Heart left ventricle (tissue), 16 donors: Measurements from ENCODE around the gene LGALS4. TPM values are rescaled to one million over a fixed set of nuclear protein-coding genes. Genes with fewer than 3 reads are reported as not detected.

Experiments
- ATAC-seq, 4 donors: fragments of 200-7000 bp; cut with Tn5 transposase; one replicate each; pipeline ENCODE4 v1.9.1; 2020 to 2022; ENCODE audit warnings: moderate library complexity in 4 of 4, mild to moderate bottlenecking in 3 of 4, moderate number of reproducible peaks in 1 of 4
- DNase-seq, 5 donors: peaks; one replicate each; pipeline ENCODE4 v3.0.0-alpha.2; 2020
- H3K27ac ChIP-seq, 12 donors: fragments of 200-600 bp; sonication (generic) in 4 of 12; one replicate each; pipeline versions ENCODE4 v1.5.0 to v1.8.0; 2016 to 2022; ENCODE audit warnings: mild to moderate bottlenecking in 2 of 12
- H3K27me3 ChIP-seq, 9 donors: fragments of 200-600 bp; sonication (generic) in 2 of 9; one replicate each; pipeline versions ENCODE4 v1.5.1 to v1.8.0; 2016 to 2022; ENCODE audit warnings: mild to moderate bottlenecking in 3 of 9
- H3K36me3 ChIP-seq, 9 donors: fragments of 200-600 bp; sonication (generic) in 2 of 9; one replicate each; pipeline versions ENCODE4 v1.5.0 to v1.8.0; 2018 to 2022; ENCODE audit warnings: mild to moderate bottlenecking in 2 of 9
- H3K4me1 ChIP-seq, 12 donors: fragments of 200-600 bp; sonication (generic) in 4 of 12; one replicate each; pipeline versions ENCODE4 v1.5.0 to v1.8.0; 2016 to 2022; ENCODE audit warnings: mild to moderate bottlenecking in 3 of 12
- H3K4me3 ChIP-seq, 12 donors: fragments of 200-600 bp; sonication (generic) in 4 of 12; one replicate each; pipeline versions ENCODE4 v1.5.0 to v1.8.0; 2017 to 2022; ENCODE audit warnings: mild to moderate bottlenecking in 9 of 12, moderate library complexity in 4 of 12
- H3K9me3 ChIP-seq, 12 donors: fragments of 200-600 bp; sonication (generic) in 4 of 12; one replicate each; pipeline versions ENCODE4 v1.5.0 to v1.8.0; 2016 to 2022; ENCODE audit warnings: mild to moderate bottlenecking in 1 of 12
- POLR2A ChIP-seq, 2 donors: fragments of 450-650 bp; IDR thresholded peaks; one replicate each; pipeline ENCODE4 v1.6.1; 2017; ENCODE audit warnings: antibody characterized with exemption in 2 of 2, mild to moderate bottlenecking in 2 of 2, moderate library complexity in 2 of 2
- WGBS, 4 donors: extraction: QIAGEN DNeasy Blood & Tissue Kit in 2 of 4; methylation state at CpG; one replicate each; pipeline versions ENCODE4 v1.1.5 to v1.1.7; 2013 to 2018; 5-methylcytosine and 5-hydroxymethylcytosine counted together
- intact Hi-C, 10 donors: fragments of 100-400 bp; cut with DNase I; formaldehyde crosslinking; loops; one replicate each; pipeline versions ENCODE4 v1.11.1 to v1.14.2; 2022
- polyA plus RNA-seq, 2 donors: library from polyadenylated mRNA; stranded (reverse); fragments of 200-250 nt; gene quantifications; one replicate each; pipeline ENCODE4 v1.2.3, GENCODE V29; 2013
- total RNA-seq, 9 donors: library from RNA; depleted of rRNA in 2 of 9; stranded (reverse); fragments of >200 nt in 2 of 9; fragmentation: NEBNext Ultra II Directional in 3 of 9; extraction: Animal tissue kit (Norgen Biotek cat#: 25700) in 3 of 9; gene quantifications; one replicate each; pipeline versions ENCODE4 v1.1.0 to v1.2.4, GENCODE V29; 2016 to 2023
- TF ChIP-seq, protein P1 (sequence below), 12 donors: fragments of 200-600 bp; sonication (generic) in 4 of 12; IDR thresholded peaks; one replicate each; pipeline versions ENCODE4 v1.5.0 to v1.8.0; 2018 to 2022; ENCODE audit warnings: antibody characterized with exemption in 12 of 12, mild to moderate bottlenecking in 5 of 12
- donor health status: ischemic (EF 13 %, LVEDD 7.1; RV severe dilation, severe dysfunction).
- donor health status: healthy with polysubstance abuse.
- donor health status: DM: no; HTN: yes; CAD: no.
- donor health status: DM: no; HTN: no; CAD: no.
- donor health status: ischemic (EF 25% LVEDD 6.9; RV normal size, moderate dysfunction).
- donor health status: ischemic (EF 25% LVEDD 5.7; RV mildly dilated, moderate dysfunction).
- donor health status: healthy.
- donor health status: DM: yes; HTN: yes; CAD: no.
- donor health status: ischemic (EF 35%, LVEDD 5.7; RV mildly dilated, moderate dysfunction).
- donor health status: nonischemic (EF 11% LVEDD 7.7; RV severe dilation, severe dysfunction).
- donor health status: DM: yes; HTN: yes; CAD: no.
- donor health status: PGD.
- donor health status: ischemic (EF 29% LVEDD 5.4; RV normal size, mild dysfunction).
- donor health status: nonischemic (EF 23%, LVEDD 6.1; RV moderate dilation, normal function).

LGALS4 gene
- total and polyA plus RNA-seq, 11 donors, result 0.35 to 1.3 (median 0.67) TPM; not detected in 2

DNA sequence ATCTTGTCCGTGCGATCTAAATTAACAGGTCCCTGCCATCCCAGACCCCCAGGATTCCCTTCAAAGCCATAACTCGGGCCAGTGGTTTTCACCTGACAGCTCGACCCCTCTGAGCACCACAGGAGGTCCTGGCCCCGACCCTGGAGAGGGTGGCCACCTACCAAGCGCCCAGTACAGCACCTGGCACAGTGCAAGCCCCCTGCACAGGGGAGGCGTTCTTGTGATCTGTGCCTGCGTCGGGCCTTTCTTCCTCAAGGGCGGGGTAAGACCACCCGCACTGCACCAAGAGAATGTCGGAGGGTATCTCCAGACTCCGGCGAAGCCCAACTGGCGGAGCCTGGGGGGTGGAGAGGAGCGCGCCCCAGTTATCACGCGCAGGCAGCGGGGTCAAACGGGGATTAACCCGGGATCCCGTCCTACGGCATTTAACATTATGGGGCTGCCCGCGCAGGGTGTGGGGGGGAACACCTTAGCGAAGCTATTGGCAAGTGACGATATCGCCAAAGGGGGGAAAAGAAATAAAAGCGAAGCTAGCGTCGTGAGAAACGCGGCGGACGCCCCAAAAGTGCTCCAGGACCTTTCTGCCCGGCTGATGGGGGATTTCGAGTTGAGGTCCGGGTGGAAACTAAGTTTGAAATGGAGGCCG lies 38.4 kb upstream of the LGALS4 start:
- peak overlapping the region; percentile 94 to 100 (median 99) for H3K27ac ChIP-seq
- peak in 4 of 5 donors; percentile 44 to 77 (median 49) for DNase-seq
- TF ChIP-seq POLR2A (IDR thresholded peaks at IDR 0.05), result no peak
- TF ChIP-seq, protein P1, sequence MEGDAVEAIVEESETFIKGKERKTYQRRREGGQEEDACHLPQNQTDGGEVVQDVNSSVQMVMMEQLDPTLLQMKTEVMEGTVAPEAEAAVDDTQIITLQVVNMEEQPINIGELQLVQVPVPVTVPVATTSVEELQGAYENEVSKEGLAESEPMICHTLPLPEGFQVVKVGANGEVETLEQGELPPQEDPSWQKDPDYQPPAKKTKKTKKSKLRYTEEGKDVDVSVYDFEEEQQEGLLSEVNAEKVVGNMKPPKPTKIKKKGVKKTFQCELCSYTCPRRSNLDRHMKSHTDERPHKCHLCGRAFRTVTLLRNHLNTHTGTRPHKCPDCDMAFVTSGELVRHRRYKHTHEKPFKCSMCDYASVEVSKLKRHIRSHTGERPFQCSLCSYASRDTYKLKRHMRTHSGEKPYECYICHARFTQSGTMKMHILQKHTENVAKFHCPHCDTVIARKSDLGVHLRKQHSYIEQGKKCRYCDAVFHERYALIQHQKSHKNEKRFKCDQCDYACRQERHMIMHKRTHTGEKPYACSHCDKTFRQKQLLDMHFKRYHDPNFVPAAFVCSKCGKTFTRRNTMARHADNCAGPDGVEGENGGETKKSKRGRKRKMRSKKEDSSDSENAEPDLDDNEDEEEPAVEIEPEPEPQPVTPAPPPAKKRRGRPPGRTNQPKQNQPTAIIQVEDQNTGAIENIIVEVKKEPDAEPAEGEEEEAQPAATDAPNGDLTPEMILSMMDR (IDR thresholded peaks at IDR 0.05), result peak in 1 of 12 donors; percentile 2
- no peaks in the 10 kb centered on the region for H3K27me3 ChIP-seq
- H3K36me3 ChIP-seq, result peaks cover 0 to 24% (median 17%) of the 10 kb centered on the region in 9 donors
- no peak for ATAC-seq
- 2 to 4% (median 3%) methylated on average over 25 to 40 of the region's 40 CpGs for WGBS, 4 donors
- intact Hi-C loops, result loop anchor here in 6 of 10 donors (1.0 to 5.0 kb wide), 9 partner anchors 46 to 309 kb away; partner anchors contain the start of genes NFKBIB (in 5 of the 6), SIRT2 (in 5 of the 6), ACTN4 (in 2 of the 6) and MRPS12 (in 1 of the 6)
- no peaks in the 10 kb centered on the region for H3K9me3 ChIP-seq
- peaks cover 9 to 48% (median 39%) of the 10 kb centered on the region in 12 donors for H3K4me1 ChIP-seq
- peak overlapping the region; percentile 18 to 100 (median 90) for H3K4me3 ChIP-seq

DNA sequence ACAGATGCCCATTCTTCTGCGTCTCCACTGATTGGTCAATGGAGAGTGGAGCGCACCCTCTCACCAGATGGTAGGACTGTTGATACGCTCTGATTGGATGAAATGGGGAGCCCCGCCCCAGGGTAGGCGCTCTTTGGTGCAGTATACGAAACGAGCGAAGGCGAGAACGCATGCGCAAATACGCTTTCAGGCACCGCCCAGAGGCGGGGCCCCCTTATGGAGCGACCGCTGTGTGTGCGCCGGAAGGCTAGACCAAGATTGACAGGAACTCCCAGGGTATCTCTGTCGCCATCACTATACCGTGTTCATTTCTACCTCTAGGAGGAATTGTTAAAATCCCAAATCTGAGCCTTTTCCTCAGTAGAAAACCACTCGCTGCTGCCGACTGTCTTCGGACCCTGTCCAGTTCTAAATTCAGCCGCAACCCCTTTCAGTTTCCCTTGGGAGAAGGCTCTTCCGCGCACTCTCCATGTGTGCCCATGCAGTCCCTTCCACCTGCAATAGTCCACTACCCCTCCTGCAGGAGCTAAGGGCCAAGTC lies 37.8 kb upstream of the LGALS4 start:
- peak overlapping the region; percentile 94 to 100 (median 99) for H3K27ac ChIP-seq
- ATAC-seq (peak; percentile 84 to 94 (median 91)), DNase-seq (peak in 2 of 5 donors; percentile 99 to 100)
- 0 to 1% (median 1%) methylated on average over 26 of the region's 26 CpGs for WGBS, 4 donors
- H3K4me1 ChIP-seq, result peaks cover 9 to 54% (median 43%) of the 10 kb centered on the region in 12 donors
- no peaks in the 10 kb centered on the region for H3K9me3 ChIP-seq
- H3K36me3 ChIP-seq, result peaks cover 0 to 30% (median 23%) of the 10 kb centered on the region in 9 donors
- TF ChIP-seq POLR2A (IDR thresholded peaks at IDR 0.05), result peak; percentile 19 to 84
- TF ChIP-seq, protein P1 (IDR thresholded peaks at IDR 0.05), result peak in 3 of 12 donors; percentile 8 to 23 (median 20)
- no peaks in the 10 kb centered on the region for H3K27me3 ChIP-seq
- H3K4me3 ChIP-seq, result peak overlapping the region; percentile 18 to 100 (median 90)
- intact Hi-C loops, result loop anchor here in 6 of 10 donors (1.0 to 5.0 kb wide), 9 partner anchors 47 to 308 kb away; partner anchors contain the start of genes NFKBIB (in 5 of the 6), SIRT2 (in 5 of the 6), ACTN4 (in 2 of the 6) and MRPS12 (in 1 of the 6)

DNA sequence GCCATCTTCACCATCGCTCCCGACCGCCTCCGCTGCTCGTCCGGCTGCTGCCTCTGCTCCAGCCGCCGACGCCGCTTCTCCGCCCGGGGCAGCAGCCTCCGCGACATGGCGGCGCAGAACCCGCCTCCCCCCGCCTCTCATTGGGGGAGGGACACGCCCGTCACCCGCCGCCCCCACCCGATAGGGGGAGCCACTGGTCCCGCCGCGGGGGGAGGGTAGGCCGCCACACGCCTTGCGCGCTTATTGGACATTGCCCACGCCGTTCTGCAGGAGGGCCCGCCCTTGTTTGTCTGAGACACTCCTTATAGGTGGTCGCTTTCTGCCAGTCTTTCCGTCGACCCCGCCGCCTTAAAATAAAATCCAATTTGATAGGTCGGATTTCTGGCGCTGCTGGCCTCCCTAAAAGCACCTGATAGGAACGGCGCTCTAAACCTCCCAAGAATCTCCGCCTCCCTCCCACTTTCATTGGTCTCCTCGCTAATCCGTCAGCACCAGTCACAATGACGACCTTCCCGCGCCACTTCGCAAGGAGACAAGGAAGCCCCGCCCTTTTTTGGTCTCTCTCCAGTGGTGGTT lies 37.2 kb upstream of the LGALS4 start, which contains the start of gene HNRNPL:
Gene HNRNPL (minus strand): TSS at position 127 of the 576 bp plus-strand sequence. CDS start 20 bp downstream, at position 107.
- Histone ChIP-seq H3K36me3 (peaks cover 0 to 36% (median 29%) of the 10 kb centered on the region in 9 donors), H3K27me3 (no peaks in the 10 kb centered on the region), H3K4me3 (peak within 1 kb of the TSS; percentile 83 to 100 (median 95)), H3K4me1 (peaks cover 9 to 59% (median 46%) of the 10 kb centered on the region in 12 donors), H3K27ac (peak within 1 kb of the TSS; percentile 99 to 100 (median 100)), H3K9me3 (no peaks in the 10 kb centered on the region)
- intact Hi-C loops, result loop anchor here in 7 of 10 donors (1.0 to 10.0 kb wide), 14 partner anchors 17 to 308 kb away; partner anchors contain the start of genes NFKBIB (in 5 of the 7), SIRT2 (in 5 of the 7), ACTN4 (in 2 of the 7) and MRPS12 (in 2 of the 7)
- ATAC-seq, result peak; percentile 79 to 85 (median 81)
- TF ChIP-seq, protein P1 (IDR thresholded peaks at IDR 0.05), result peak; percentile 21 to 81 (median 56)
- peak; percentile 40 to 90 for TF ChIP-seq POLR2A (IDR thresholded peaks at IDR 0.05)
- DNase-seq, result peak; percentile 99 to 100 (median 100)
- WGBS, 4 donors, result 0 to 1% (median 0%) methylated on average over 17 to 50 of the region's 50 CpGs
